HEK293 (cell line): ENCODE results near the gene FRMD8.

ENCODE experiments used
- CTCF ChIA-PET: fragments of 350-600 bp; formaldehyde crosslinking; extraction: SDS; loops from one replicate; lab custom pipeline; 2021; ENCODE audit warnings: antibody characterized with exemption; lab: Yijun Ruan, JAX
- POLR2A ChIA-PET: fragments of 300-600 bp; formaldehyde crosslinking; extraction: SDS; loops from one replicate; lab custom pipeline; 2020; ENCODE audit warnings: antibody characterized with exemption, inconsistent platforms; lab: Yijun Ruan, JAX
- H3K27ac ChIP-seq: fragments of 200-500 bp; sonication (Bioruptor generic); 2 replicates; pipeline ENCODE4 v1.5.1; 2014; ENCODE audit warnings: low read depth, low read length, control low read depth, inconsistent platforms; ENCODE audit errors: extremely low read depth
- H3K36me3 ChIP-seq, 2 experiments: fragments of 200-500 bp in 1 of 2; sonication (Bioruptor generic) in 1 of 2; 1 replicate in 1 of 2; 2 replicates in 1 of 2; pipeline ENCODE4 v1.5.1; 2014 to 2017; ENCODE audit warnings: inconsistent platforms in 2 of 2, low read length in 2 of 2; ENCODE audit not compliant: control insufficient read depth in 2 of 2, insufficient read depth in 1 of 2
- H3K4me1 ChIP-seq: fragments of 200-500 bp; sonication (Bioruptor generic); 2 replicates; pipeline ENCODE4 v1.5.1; 2014; ENCODE audit warnings: mild to moderate bottlenecking, low read length, inconsistent platforms; ENCODE audit not compliant: control insufficient read depth, insufficient read depth
- H3K4me3 ChIP-seq: 2 replicates; pipeline ENCODE4 v1.5.1; 2011; ENCODE audit warnings: low read depth, mild to moderate bottlenecking, control low read depth, low read length, moderate library complexity
- H3K9me3 ChIP-seq: fragments of 200-500 bp; sonication (Bioruptor generic); 2 replicates; pipeline ENCODE4 v1.5.1; 2014; ENCODE audit warnings: low read depth, low read length, inconsistent platforms; ENCODE audit not compliant: control insufficient read depth, insufficient read depth
- EGR2 ChIP-seq: fragments of 450-650 bp; formaldehyde crosslinking; IDR thresholded peaks from 2 replicates; pipeline ENCODE4 v1.5.1; 2016; ENCODE audit warnings: low read depth, missing biosample characterization, missing genetic modification characterization
- GLIS2 ChIP-seq: fragments of 450-650 bp; formaldehyde crosslinking; IDR thresholded peaks from 2 replicates; pipeline ENCODE4 v1.5.1; 2016; ENCODE audit warnings: missing biosample characterization, missing genetic modification characterization
- HOXC10 ChIP-seq: sonication (generic); formaldehyde crosslinking; IDR thresholded peaks from 2 replicates; pipeline ENCODE4 v1.8.1; 2023; ENCODE audit warnings: mild to moderate bottlenecking, missing genetic modification reagents
- KLF9 ChIP-seq: fragments of 450-650 bp; formaldehyde crosslinking; IDR thresholded peaks from 2 replicates; pipeline ENCODE4 v1.5.1; 2016; ENCODE audit warnings: missing biosample characterization, missing genetic modification characterization, low read depth
- OVOL3 ChIP-seq: fragments of 450-650 bp; formaldehyde crosslinking; IDR thresholded peaks from 2 replicates; pipeline ENCODE4 v1.5.1; 2016; ENCODE audit warnings: missing biosample characterization, missing genetic modification characterization
- WT1 ChIP-seq: fragments of 450-650 bp; formaldehyde crosslinking; IDR thresholded peaks from 2 replicates; pipeline ENCODE4 v1.5.1; 2016; ENCODE audit warnings: missing biosample characterization, missing genetic modification characterization
- ZBTB20 ChIP-seq: fragments of 450-650 bp; formaldehyde crosslinking; IDR thresholded peaks from 2 replicates; pipeline ENCODE4 v1.5.1; 2016; ENCODE audit warnings: missing biosample characterization, missing genetic modification characterization
- ZNF221 ChIP-seq: fragments of 450-650 bp; formaldehyde crosslinking; IDR thresholded peaks from 2 replicates; pipeline ENCODE4 v1.5.1; 2017; ENCODE audit warnings: missing biosample characterization, missing genetic modification characterization, borderline replicate concordance
- ZNF311 ChIP-seq: fragments of 450-650 bp; formaldehyde crosslinking; IDR thresholded peaks from 2 replicates; pipeline ENCODE4 v1.5.1; 2017; ENCODE audit warnings: missing biosample characterization, missing genetic modification characterization, borderline replicate concordance
- ZNF433 ChIP-seq: fragments of 450-650 bp; formaldehyde crosslinking; IDR thresholded peaks from 2 replicates; pipeline ENCODE4 v1.5.1; 2016; ENCODE audit warnings: missing biosample characterization, missing genetic modification characterization, low read depth
- ZNF560 ChIP-seq: fragments of 450-650 bp; formaldehyde crosslinking; IDR thresholded peaks from 2 replicates; pipeline ENCODE4 v1.5.1; 2017; ENCODE audit warnings: missing biosample characterization, missing genetic modification characterization, borderline replicate concordance
- ZNF610 ChIP-seq: fragments of 450-650 bp; formaldehyde crosslinking; IDR thresholded peaks from 2 replicates; pipeline ENCODE4 v1.5.1; 2016; ENCODE audit warnings: missing biosample characterization, missing genetic modification characterization, borderline replicate concordance
- ZNF654 ChIP-seq: fragments of 450-650 bp; formaldehyde crosslinking; IDR thresholded peaks from 2 replicates; pipeline ENCODE4 v1.5.1; 2016; ENCODE audit warnings: low read depth, missing biosample characterization, missing genetic modification characterization
- ZNF701 ChIP-seq: fragments of 450-650 bp; formaldehyde crosslinking; IDR thresholded peaks from 2 replicates; pipeline ENCODE4 v1.5.1; 2016; ENCODE audit warnings: missing biosample characterization, missing genetic modification characterization
- ZSCAN30 ChIP-seq: fragments of 450-650 bp; IDR thresholded peaks from 2 replicates; pipeline ENCODE4 v1.5.1; 2018; ENCODE audit warnings: missing biosample characterization, mild to moderate bottlenecking, missing genetic modification characterization, moderate library complexity
- ZXDB ChIP-seq: fragments of 450-650 bp; formaldehyde crosslinking; IDR thresholded peaks from 2 replicates; pipeline ENCODE4 v1.5.1; 2016; ENCODE audit warnings: missing biosample characterization, missing genetic modification characterization
- TF ChIP-seq, protein P1 (sequence below): fragments of 450-650 bp; formaldehyde crosslinking; optimal IDR thresholded peaks from 2 replicates; pipeline ENCODE3; 2016; ENCODE audit warnings: missing biosample characterization, mild to moderate bottlenecking, missing genetic modification characterization
- TF ChIP-seq, protein P2 (sequence below): fragments of 450-650 bp; formaldehyde crosslinking; IDR thresholded peaks from 2 replicates; pipeline ENCODE4; 2016; ENCODE audit warnings: missing biosample characterization, missing genetic modification characterization
- TF ChIP-seq, protein P3 (sequence below): fragments of 450-650 bp; formaldehyde crosslinking; IDR thresholded peaks from 2 replicates; pipeline ENCODE4 v1.5.1; 2016; ENCODE audit warnings: missing biosample characterization, missing genetic modification characterization
- TF ChIP-seq, protein P4 (sequence below): fragments of 450-650 bp; formaldehyde crosslinking; IDR thresholded peaks from 2 replicates; pipeline ENCODE4 v1.5.1; 2016; ENCODE audit warnings: missing biosample characterization, missing genetic modification characterization
- TF ChIP-seq, protein P5 (sequence below): fragments of 450-650 bp; formaldehyde crosslinking; IDR thresholded peaks from 2 replicates; pipeline ENCODE4 v1.5.1; 2016; ENCODE audit warnings: missing biosample characterization, missing genetic modification characterization
- TF ChIP-seq, protein P6 (sequence below): fragments of 450-650 bp; formaldehyde crosslinking; IDR thresholded peaks from 2 replicates; pipeline ENCODE4 v1.5.1; 2017; ENCODE audit warnings: missing biosample characterization, missing genetic modification characterization

The FRMD8 gene

DNA sequence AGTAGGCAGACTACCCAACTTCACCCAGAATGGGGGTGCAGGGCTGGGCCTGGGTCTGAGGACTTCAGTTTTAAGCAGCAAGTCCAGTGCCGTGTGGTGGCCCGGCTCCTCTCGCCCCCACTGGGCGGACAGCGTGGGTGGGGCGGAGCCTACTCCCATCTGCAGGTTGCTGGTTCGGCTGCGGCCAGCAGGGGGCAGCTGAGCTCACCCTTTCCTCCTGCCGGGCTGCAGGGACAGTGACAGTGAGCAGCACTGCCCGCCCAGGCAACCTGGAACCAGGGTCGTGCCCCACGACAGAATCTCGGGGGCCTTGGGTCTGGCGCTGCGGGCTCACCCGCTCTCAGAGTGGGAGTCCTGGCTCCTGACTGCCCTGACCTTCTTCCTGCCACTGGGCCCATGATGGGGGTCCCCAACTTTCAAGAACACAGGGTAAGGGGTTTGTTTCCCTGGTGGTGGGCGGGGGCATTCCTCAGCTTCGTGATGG lies 29.9 kb downstream of the FRMD8 start (continued):
- TF ChIP-seq, protein P1, sequence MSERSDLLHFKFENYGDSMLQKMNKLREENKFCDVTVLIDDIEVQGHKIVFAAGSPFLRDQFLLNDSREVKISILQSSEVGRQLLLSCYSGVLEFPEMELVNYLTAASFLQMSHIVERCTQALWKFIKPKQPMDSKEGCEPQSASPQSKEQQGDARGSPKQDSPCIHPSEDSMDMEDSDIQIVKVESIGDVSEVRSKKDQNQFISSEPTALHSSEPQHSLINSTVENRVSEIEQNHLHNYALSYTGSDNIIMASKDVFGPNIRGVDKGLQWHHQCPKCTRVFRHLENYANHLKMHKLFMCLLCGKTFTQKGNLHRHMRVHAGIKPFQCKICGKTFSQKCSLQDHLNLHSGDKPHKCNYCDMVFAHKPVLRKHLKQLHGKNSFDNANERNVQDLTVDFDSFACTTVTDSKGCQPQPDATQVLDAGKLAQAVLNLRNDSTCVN (tag by site-specific recombination) = peak; percentile 19
- TF ChIP-seq KLF9 (peak; percentile 19; the same call in 1 of the 2 replicates), OVOL3 (no peak), ZNF433 (no peak), ZBTB20 (tag by site-specific recombination) (0 out of 2 replicates have a peak, but pooled peaks have one; percentile 14), ZNF610 (no peak), ZNF311 (tag by site-specific recombination) (no peak), WT1 (tag by site-specific recombination) (peak; percentile 37; the same call in 1 of the 2 replicates), ZNF654 (tag by site-specific recombination) (peak; percentile 54), GLIS2 (tag by site-specific recombination) (peak; percentile 64)
- TF ChIP-seq, protein P2, sequence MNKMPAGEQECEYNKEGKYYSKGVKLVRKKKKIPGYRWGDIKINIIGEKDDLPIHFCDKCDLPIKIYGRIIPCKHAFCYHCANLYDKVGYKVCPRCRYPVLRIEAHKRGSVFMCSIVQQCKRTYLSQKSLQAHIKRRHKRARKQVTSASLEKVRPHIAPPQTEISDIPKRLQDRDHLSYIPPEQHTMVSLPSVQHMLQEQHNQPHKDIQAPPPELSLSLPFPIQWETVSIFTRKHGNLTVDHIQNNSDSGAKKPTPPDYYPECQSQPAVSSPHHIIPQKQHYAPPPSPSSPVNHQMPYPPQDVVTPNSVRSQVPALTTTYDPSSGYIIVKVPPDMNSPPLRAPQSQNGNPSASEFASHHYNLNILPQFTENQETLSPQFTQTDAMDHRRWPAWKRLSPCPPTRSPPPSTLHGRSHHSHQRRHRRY (tag by site-specific recombination) = no peak
- TF ChIP-seq, protein P3, sequence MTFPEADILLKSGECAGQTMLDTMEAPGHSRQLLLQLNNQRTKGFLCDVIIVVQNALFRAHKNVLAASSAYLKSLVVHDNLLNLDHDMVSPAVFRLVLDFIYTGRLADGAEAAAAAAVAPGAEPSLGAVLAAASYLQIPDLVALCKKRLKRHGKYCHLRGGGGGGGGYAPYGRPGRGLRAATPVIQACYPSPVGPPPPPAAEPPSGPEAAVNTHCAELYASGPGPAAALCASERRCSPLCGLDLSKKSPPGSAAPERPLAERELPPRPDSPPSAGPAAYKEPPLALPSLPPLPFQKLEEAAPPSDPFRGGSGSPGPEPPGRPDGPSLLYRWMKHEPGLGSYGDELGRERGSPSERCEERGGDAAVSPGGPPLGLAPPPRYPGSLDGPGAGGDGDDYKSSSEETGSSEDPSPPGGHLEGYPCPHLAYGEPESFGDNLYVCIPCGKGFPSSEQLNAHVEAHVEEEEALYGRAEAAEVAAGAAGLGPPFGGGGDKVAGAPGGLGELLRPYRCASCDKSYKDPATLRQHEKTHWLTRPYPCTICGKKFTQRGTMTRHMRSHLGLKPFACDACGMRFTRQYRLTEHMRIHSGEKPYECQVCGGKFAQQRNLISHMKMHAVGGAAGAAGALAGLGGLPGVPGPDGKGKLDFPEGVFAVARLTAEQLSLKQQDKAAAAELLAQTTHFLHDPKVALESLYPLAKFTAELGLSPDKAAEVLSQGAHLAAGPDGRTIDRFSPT = peak; percentile 92
- TF ChIP-seq, protein P4, sequence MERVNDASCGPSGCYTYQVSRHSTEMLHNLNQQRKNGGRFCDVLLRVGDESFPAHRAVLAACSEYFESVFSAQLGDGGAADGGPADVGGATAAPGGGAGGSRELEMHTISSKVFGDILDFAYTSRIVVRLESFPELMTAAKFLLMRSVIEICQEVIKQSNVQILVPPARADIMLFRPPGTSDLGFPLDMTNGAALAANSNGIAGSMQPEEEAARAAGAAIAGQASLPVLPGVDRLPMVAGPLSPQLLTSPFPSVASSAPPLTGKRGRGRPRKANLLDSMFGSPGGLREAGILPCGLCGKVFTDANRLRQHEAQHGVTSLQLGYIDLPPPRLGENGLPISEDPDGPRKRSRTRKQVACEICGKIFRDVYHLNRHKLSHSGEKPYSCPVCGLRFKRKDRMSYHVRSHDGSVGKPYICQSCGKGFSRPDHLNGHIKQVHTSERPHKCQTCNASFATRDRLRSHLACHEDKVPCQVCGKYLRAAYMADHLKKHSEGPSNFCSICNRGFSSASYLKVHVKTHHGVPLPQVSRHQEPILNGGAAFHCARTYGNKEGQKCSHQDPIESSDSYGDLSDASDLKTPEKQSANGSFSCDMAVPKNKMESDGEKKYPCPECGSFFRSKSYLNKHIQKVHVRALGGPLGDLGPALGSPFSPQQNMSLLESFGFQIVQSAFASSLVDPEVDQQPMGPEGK (tag by site-specific recombination) = peak; percentile 84

DNA sequence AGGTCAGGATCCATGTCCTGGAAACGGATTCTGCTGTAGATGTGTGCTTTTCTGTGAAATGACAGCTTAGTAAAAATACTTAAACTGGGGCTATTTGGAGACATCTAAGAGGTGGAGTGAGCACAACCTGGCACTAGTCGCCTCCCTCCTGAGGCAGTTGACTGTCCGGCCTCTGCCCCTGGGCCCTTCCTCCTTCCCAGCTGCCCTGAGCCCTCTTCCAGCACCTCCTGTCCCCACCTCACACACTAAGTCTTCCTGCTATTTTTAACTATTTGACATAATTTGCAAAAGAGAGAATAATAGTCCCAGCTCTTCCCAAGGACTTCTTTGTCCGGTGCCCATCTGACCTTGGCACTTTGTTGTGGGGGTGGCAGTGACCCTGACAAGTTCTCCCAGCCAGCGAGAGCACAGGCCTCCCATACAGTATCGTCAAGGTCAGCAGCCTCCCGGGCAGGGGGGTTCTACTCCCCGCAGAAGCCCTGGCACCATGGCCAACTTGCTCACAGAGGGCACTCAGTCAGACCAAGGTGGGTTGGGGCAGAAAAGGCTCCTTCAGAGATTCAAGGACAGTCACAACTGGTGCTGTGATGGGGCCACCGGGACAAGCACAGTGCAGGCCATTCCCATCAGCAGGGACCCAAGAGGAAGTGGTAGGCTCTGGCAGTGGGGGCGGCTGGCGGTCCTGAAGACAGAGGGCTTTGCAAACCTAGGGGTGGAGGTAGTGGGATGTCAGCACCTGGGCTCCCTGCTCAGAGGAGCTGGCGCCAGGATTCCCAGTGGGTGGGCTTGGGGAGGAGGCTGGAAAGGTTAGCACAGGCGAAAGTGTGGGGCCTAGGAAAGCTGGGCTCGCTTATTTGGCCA lies 30.6 kb downstream of the FRMD8 start:
- H3K4me3 ChIP-seq = no peak overlapping the region
- peaks cover 0 to 6% of the 10 kb centered on the region in 2 experiments; a peak in 1 of 3 replicates for H3K36me3 ChIP-seq
- peaks cover 6% of the 10 kb centered on the region for H3K4me1 ChIP-seq
- no peaks in the 10 kb centered on the region for H3K9me3 ChIP-seq
- CTCF ChIA-PET = interaction anchor here (0.5 to 3.9 kb wide), 39 partner anchors 9 to 174 kb away, joined by 3 to 36 read pairs (median 5); partner anchors contain the start of genes FAM89B, FRMD8 and MALAT1
- H3K27ac ChIP-seq = no peak overlapping the region; the same call in 1 of the 2 replicates
- POLR2A ChIA-PET = interaction anchor here (0.6 to 16.9 kb wide), 7 partner anchors 13 to 100 kb away, joined by 3 to 1129 read pairs (median 4); partner anchors contain the start of genes MALAT1 and SLC25A45
- TF ChIP-seq HOXC10 (CRISPR knock-in tag) = no peak
- TF ChIP-seq ZNF311 (tag by site-specific recombination) = no peak
- no peak for TF ChIP-seq ZNF560
- TF ChIP-seq ZXDB (tag by site-specific recombination) = no peak
- TF ChIP-seq, protein P5, sequence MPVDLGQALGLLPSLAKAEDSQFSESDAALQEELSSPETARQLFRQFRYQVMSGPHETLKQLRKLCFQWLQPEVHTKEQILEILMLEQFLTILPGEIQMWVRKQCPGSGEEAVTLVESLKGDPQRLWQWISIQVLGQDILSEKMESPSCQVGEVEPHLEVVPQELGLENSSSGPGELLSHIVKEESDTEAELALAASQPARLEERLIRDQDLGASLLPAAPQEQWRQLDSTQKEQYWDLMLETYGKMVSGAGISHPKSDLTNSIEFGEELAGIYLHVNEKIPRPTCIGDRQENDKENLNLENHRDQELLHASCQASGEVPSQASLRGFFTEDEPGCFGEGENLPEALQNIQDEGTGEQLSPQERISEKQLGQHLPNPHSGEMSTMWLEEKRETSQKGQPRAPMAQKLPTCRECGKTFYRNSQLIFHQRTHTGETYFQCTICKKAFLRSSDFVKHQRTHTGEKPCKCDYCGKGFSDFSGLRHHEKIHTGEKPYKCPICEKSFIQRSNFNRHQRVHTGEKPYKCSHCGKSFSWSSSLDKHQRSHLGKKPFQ = no peak
- no peak for TF ChIP-seq ZSCAN30 (tag by site-specific recombination)
- TF ChIP-seq, protein P6, sequence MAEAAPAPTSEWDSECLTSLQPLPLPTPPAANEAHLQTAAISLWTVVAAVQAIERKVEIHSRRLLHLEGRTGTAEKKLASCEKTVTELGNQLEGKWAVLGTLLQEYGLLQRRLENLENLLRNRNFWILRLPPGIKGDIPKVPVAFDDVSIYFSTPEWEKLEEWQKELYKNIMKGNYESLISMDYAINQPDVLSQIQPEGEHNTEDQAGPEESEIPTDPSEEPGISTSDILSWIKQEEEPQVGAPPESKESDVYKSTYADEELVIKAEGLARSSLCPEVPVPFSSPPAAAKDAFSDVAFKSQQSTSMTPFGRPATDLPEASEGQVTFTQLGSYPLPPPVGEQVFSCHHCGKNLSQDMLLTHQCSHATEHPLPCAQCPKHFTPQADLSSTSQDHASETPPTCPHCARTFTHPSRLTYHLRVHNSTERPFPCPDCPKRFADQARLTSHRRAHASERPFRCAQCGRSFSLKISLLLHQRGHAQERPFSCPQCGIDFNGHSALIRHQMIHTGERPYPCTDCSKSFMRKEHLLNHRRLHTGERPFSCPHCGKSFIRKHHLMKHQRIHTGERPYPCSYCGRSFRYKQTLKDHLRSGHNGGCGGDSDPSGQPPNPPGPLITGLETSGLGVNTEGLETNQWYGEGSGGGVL (tag by site-specific recombination) = no peak
- no peak for TF ChIP-seq ZNF701 (tag by site-specific recombination)
- TF ChIP-seq EGR2 (tag by site-specific recombination) = peak; percentile 86
- TF ChIP-seq ZNF221 (tag by site-specific recombination) = no peak
